ENCODE measurements around the gene GJD3. TPM values are rescaled to one million over a fixed set of nuclear protein-coding genes. Genes with fewer than 3 reads are reported as not detected.

The GJD3 gene
- total and polyA plus RNA-seq, 2 of the 4 experiments (the other 2 are of a cell fraction), result 0.10 TPM; not detected in 1

DNA sequence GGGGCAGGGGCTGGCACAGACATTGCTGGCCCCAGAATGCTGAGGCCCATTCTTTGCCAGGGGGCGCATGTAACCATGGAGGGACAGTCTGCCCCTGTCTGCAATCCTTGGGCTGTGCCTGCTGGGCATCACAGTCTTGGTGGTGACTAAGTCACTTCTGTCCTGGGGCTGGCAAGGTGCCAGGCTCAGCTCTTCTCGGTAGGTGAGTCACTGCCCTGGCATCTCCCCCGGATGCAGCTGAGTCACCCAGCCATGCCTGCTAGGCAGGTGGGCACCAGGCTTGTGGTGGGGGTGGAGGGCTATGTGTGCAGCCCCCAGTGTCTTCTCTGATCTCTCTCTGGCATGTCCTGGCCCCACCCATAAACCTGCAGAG, 50.0 kb downstream of the GJD3 start (continued):
- TF ChIP-seq, protein P1, sequence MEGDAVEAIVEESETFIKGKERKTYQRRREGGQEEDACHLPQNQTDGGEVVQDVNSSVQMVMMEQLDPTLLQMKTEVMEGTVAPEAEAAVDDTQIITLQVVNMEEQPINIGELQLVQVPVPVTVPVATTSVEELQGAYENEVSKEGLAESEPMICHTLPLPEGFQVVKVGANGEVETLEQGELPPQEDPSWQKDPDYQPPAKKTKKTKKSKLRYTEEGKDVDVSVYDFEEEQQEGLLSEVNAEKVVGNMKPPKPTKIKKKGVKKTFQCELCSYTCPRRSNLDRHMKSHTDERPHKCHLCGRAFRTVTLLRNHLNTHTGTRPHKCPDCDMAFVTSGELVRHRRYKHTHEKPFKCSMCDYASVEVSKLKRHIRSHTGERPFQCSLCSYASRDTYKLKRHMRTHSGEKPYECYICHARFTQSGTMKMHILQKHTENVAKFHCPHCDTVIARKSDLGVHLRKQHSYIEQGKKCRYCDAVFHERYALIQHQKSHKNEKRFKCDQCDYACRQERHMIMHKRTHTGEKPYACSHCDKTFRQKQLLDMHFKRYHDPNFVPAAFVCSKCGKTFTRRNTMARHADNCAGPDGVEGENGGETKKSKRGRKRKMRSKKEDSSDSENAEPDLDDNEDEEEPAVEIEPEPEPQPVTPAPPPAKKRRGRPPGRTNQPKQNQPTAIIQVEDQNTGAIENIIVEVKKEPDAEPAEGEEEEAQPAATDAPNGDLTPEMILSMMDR (conservative IDR thresholded peaks at IDR 0.05; ENCODE audit: low read depth, low read length), result no peak
- TF ChIP-seq MAZ (IDR thresholded peaks at IDR 0.05; ENCODE audit: borderline replicate concordance, low read depth, low read length) (peak; percentile 43; the same call in 1 of the 2 replicates), BHLHE40 (IDR thresholded peaks at IDR 0.05; ENCODE audit: low read depth, low read length) (peak; percentile 67; the same call in 1 of the 2 replicates), RAD21 (IDR thresholded peaks at IDR 0.05; ENCODE audit: low read length) (no peak), FOS (IDR thresholded peaks at IDR 0.05; ENCODE audit: low read depth, low read length) (peak; percentile 97)
